ENCODE measurements around the gene SCIN.

GRCh38 chr7:12649348-12649747, 78.8 kb downstream of the SCIN start:
- TF ChIP-seq SIN3A (IDR thresholded peaks at IDR 0.05; ENCODE audit: borderline replicate concordance, insufficient read depth, low read length) (no peak), FOXP2 (optimal IDR thresholded peaks at IDR 0.05; ENCODE audit: borderline replicate concordance, extremely low read depth, extremely low read length, insufficient read depth) (no peak), REST (IDR thresholded peaks at IDR 0.05; ENCODE audit: insufficient read depth in 1 of 2, low read depth in 2 of 2, low read length in 2 of 2) (no peak), TAF1 (IDR thresholded peaks at IDR 0.05; ENCODE audit: borderline replicate concordance, insufficient read depth, low read length) (no peak)
